ENCODE measurements around the gene ROM1.
"Not testable (repeated sequence)": the region's sequence is repeated elsewhere in the genome, so short reads cannot be mapped to it uniquely, and the experiment has no call there.

ROM1 gene

DNA sequence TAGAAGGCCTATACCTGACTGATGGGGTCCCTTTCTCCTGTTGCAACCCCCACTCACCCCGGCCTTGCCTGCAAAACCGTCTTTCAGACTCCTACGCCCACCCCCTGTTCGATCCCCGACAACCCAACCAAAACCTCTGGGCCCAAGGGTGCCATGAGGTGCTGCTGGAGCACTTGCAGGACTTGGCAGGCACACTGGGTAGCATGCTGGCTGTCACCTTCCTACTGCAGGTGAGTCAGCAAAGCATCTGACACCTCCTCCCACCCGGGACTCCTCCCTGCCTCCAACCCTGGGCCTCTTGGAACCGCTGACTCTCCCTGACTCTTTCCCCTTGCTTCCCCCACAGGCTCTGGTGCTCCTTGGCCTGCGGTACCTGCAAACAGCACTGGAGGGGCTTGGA lies 1.2 kb downstream of the ROM1 start:
- FAIRE-seq (no peak), DNase-seq (ENCODE audit: insufficient read length) (no peak)
- no peak for TF ChIP-seq TAF1 (IDR thresholded peaks at IDR 0.05; ENCODE audit: borderline replicate concordance, low read depth, low read length)
- TF ChIP-seq POLR2AphosphoS5 (IDR thresholded peaks at IDR 0.05; ENCODE audit: low read depth, low read length) = no peak
- TF ChIP-seq POLR2A (IDR thresholded peaks at IDR 0.05; ENCODE audit: low read depth, low read length) = no peak

DNA sequence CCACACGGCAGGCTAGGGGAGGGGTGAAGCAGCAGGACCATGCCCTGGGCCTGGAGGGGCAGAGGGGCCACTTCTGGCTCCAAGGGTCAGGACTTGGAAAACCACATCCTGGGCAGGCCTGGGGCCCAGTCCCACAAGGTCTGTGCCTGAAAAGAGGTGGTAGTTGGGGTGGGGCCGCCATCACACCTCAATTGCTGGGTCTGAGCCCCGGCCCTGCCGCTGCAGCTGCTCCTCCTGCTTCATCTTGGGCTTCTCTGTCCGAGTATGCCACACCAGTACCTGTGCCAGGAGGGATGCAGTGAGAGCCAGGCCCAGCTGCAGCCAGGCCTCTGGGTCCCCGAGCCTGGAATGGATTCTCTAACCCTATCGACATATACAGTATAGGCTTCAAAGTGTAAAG lies 2.5 kb downstream of the ROM1 start:
- DNase-seq (ENCODE audit: insufficient read length) (no peak), FAIRE-seq (no peak)
- TF ChIP-seq TAF1 (IDR thresholded peaks at IDR 0.05; ENCODE audit: borderline replicate concordance, low read depth, low read length) (no peak), POLR2AphosphoS5 (IDR thresholded peaks at IDR 0.05; ENCODE audit: low read depth, low read length) (no peak), POLR2A (IDR thresholded peaks at IDR 0.05; ENCODE audit: low read depth, low read length) (no peak)

DNA sequence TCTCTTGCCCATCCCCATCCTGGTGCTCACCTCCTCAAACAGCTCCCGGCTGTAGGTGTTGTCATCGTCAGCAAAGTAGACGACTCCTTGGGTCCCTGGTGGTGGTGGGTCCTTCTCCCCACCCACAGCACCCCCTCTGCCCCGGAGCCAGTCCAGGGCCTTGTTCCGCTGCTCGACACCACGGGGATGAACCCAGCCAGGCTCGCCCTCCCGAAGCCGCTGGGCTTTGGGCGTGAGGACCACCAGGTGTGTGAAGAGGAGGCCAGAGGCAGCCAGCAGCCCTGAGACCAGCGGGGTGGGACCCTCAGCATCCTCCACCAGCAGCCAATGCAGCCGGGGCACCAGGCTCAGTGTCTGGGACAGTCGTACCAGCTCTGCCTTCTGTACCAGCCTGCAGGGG lies 3.9 kb downstream of the ROM1 start:
- FAIRE-seq; DNase-seq (ENCODE audit: insufficient read length): not testable (repeated sequence)

DNA sequence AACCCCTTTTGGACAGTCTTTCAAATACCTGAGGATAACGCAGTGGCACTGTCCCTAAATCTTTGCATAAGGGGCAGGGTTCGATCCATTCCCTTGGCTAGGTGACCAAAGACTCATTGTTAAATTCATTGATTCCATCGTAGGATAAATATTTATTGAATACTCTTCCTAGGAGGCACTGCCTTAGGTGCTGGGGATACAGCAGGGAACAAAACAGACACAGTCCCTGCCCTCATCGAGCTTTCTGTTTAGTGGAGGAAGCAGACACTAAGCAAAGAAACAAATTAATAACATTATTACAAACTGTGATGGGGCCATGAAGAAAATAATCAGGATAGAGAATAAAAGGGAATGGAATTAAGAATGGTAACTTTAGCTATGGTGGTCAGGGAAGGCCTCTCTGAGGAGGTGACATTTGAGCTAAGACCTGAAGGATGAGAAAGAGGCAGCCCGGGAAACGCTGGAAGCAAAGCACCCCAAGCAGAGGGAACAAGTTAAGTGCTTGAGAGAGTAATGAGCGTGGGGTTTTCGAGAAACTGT lies 8.0 kb downstream of the ROM1 start:
- no peak for DNase-seq (ENCODE audit: insufficient read length)
- peak; percentile 50 for FAIRE-seq

DNA sequence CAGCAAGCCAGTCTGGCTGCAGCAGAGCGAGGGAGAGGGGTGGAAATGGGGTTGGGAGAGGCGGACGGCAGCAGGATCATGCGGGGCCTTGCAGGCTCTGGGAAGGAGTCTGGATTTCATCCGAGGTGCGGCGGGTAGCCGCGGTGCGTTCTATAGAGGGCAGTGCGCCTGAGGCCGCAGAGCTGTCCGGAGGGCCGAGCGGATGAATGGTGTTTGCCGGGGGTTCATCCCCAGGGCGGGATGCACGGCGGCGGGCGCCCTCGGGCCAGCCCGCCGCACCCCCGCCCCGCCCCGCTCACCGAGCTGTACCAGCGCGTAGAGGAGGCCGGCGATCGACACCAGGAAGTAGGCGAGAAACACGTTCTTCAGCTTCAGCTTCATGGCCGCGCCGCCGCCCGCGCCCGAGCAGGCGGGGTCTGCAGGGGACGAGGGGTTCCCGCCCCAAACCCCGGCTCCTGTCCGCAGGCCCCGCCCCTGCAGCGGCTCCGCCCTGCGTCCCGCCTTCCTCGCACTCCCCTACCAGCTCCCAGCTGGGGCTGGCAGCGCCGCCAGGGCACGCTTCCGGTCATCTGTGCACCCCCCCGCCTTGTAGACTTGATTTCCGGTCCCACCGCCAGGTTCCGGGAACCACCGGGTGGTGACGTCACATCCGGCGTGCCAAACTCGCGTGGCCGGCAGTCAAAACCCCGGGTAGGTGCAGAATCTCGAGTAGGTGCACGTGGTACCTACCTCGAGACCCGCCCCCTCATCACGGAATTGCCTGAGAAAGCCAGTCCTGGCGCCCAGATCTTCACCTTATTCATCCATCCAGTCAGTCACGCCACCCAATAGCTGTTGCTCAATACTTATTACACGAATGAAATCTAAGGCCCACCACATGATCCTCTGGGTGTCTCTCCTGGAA lies 8.8 kb downstream of the ROM1 start, which contains the start of gene B3GAT3:
TSS of gene B3GAT3 (minus strand) at position 420 of the 904 bp plus-strand sequence. CDS start at position 381, 39 bp downstream.
- peak; percentile 99 for DNase-seq (ENCODE audit: insufficient read length)
- FAIRE-seq = peak; percentile 99
- TF ChIP-seq TAF1 (IDR thresholded peaks at IDR 0.05; ENCODE audit: borderline replicate concordance, low read depth, low read length) = no peak
- TF ChIP-seq POLR2AphosphoS5 (IDR thresholded peaks at IDR 0.05; ENCODE audit: low read depth, low read length) = peak; percentile 87
- peak; percentile 87 for TF ChIP-seq POLR2A (IDR thresholded peaks at IDR 0.05; ENCODE audit: low read depth, low read length)

More for the DNA sequence above, 8.0 kb downstream of the ROM1 start:
- TF ChIP-seq TAF1 (IDR thresholded peaks at IDR 0.05; ENCODE audit: borderline replicate concordance, low read depth, low read length) (no peak), POLR2AphosphoS5 (IDR thresholded peaks at IDR 0.05; ENCODE audit: low read depth, low read length) (no peak), POLR2A (IDR thresholded peaks at IDR 0.05; ENCODE audit: low read depth, low read length) (no peak)

DNA sequence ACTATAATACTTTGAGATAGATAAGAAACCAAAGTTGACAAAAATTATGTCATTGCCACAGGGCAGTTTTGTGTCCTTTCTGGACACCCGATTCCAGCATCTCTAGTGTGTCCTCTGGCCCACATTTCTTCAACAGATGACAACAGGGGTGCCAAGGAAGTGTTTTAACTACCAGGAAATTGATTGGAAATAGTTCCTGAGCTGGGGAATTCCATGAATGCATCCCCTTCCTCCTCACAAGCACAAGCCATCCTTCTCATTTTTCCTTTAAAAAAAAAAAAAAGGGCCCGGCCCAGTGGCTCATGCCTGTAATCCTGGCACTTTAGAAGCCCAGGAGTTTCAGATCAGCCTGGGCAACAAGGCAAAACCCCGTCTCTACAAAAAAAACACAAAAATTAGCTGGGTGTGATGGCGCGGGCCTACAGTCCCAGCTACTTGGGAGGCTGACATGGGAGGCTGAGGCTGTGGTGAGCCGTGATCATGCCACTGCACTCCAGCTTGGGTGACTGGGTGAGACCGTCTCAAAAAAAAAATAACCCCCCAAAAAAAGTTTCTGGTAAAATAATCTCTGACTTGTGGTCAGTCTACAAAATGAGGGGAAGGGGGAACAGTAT lies 9.5 kb downstream of the ROM1 start:
- FAIRE-seq = no peak
- no peak for DNase-seq (ENCODE audit: insufficient read length)
- TF ChIP-seq TAF1 (IDR thresholded peaks at IDR 0.05; ENCODE audit: borderline replicate concordance, low read depth, low read length) = no peak
- TF ChIP-seq POLR2A (IDR thresholded peaks at IDR 0.05; ENCODE audit: low read depth, low read length) = no peak
- no peak for TF ChIP-seq POLR2AphosphoS5 (IDR thresholded peaks at IDR 0.05; ENCODE audit: low read depth, low read length)

DNA sequence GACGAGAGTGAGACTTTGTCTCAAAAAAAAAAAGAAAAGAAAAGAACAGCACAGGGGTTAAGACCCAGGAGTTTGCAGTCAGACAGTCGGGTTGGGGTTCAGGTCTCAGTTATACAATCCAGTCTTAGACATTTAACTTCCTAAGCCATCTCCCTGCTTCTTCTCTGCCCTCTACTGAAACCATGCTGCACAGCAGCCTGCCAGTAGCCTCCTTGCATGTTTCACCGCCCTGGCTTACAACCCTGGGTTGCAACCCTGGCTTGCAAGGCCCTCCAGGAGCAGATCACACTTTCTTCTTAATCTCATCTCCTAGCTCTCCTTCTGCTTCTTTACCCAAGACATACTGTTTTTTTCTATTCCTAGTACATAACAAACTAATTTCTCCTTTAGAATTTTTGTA lies 14.7 kb downstream of the ROM1 start:
- DNase-seq (ENCODE audit: insufficient read length) (no peak), FAIRE-seq (no peak)
- TF ChIP-seq POLR2AphosphoS5 (IDR thresholded peaks at IDR 0.05; ENCODE audit: low read depth, low read length) (no peak), POLR2A (IDR thresholded peaks at IDR 0.05; ENCODE audit: low read depth, low read length) (no peak), TAF1 (IDR thresholded peaks at IDR 0.05; ENCODE audit: borderline replicate concordance, low read depth, low read length) (no peak)

DNA sequence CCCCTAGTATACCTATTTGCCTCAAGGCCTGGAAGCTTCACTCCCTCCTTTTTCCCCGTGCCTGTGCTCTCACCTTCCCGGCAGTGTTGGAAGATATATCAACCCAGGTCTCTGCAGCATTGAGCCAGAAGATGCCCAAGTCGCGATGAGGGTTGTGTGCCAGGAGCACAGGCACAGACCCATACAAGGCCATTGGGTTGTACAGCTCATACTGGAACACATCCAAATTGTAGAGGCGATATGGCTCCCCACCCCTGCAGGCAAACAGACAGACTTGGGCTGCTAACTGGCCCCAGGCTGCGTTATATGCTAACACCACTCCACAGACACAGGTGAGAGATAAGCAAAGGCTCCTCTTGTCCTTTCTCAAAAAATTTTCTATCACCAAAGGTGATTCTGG lies 19.4 kb downstream of the ROM1 start:
- FAIRE-seq (no peak), DNase-seq (ENCODE audit: insufficient read length) (no peak)
- TF ChIP-seq TAF1 (IDR thresholded peaks at IDR 0.05; ENCODE audit: borderline replicate concordance, low read depth, low read length) = no peak
- no peak for TF ChIP-seq POLR2A (IDR thresholded peaks at IDR 0.05; ENCODE audit: low read depth, low read length)
- TF ChIP-seq POLR2AphosphoS5 (IDR thresholded peaks at IDR 0.05; ENCODE audit: low read depth, low read length) = no peak

DNA sequence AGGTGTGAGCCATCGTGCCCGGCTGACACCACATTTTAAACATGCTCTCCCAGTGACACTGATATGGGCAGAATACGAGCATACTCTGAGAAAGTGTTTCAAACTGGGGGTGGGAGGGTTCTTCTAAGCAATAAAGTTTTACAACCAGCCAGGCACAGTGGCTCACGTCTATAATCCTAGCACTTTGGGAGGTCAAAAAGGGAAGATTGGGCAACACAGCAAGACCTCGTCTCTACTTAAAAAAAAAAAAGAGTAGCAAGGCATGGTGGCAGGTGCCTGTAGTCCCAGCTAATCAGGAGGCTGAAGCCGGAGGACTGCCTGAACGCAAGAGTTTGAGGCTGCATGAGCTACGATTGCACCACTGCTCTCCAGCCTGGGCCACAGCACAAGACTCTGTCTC lies 31.2 kb downstream of the ROM1 start:
- DNase-seq (ENCODE audit: insufficient read length) (no peak), FAIRE-seq (no peak)
- TF ChIP-seq POLR2A (IDR thresholded peaks at IDR 0.05; ENCODE audit: low read depth, low read length) (no peak), TAF1 (IDR thresholded peaks at IDR 0.05; ENCODE audit: borderline replicate concordance, low read depth, low read length) (no peak), POLR2AphosphoS5 (IDR thresholded peaks at IDR 0.05; ENCODE audit: low read depth, low read length) (no peak)

DNA sequence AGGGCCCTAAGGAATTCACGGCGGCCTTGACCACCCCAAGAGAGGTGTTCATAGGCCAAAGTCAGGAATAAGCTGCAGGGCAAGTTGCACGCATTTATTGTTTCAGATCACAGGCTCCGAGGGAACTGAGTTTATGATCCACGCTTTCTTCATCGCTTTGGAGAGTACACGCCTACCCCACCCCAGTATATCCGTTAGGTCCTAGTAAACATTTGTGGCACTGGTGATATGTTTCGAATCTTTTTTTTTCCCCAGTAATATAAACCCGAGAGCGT lies 32.6 kb downstream of the ROM1 start:
- TF ChIP-seq POLR2A (IDR thresholded peaks at IDR 0.05; ENCODE audit: low read depth, low read length) = no peak
- TF ChIP-seq POLR2AphosphoS5 (IDR thresholded peaks at IDR 0.05; ENCODE audit: low read depth, low read length) = no peak
- no peak for TF ChIP-seq TAF1 (IDR thresholded peaks at IDR 0.05; ENCODE audit: borderline replicate concordance, low read depth, low read length)
- FAIRE-seq (no peak), DNase-seq (ENCODE audit: insufficient read length) (no peak)

DNA sequence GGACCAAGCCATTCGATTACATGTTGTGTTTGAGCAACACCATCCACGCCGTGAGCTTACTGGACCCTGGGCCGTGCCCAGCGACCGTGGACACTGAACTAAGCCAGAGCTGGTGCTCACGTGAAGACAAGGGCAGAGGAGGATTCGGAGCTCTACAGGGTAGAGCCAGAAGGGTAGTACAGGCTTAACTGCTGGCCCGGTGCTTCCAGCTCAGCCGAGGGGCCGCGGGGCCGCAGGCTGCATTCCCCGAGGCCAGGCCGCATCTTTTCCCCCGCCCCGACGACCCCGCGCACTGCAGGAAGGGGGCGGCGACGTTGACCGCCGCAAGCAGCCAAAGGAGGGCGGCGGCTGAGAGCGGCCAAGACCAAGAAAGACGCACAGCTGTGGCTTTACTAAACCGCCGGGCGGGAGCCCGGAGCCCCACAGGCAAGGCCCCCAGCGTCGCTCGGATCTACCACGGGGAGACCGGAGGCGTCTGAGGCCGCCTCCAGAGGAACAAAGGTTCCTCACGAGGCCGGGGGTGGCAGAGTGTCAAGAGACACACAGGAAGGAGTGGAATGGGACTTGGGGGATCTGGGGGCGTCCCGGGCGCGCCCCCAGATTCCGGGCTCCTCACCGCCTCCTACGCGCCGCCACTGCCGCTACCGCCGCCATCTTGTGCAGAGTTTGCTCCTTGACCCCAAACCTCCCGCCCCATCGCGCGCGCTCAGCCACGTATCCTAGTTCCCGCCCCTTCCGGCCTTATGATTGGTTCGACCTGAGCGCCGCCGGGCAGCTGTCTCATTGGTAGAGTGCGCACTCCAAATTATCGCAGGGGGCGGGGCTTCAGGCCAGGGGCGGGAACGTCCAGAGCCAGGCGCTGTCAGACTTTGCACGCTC lies 33.1 kb downstream of the ROM1 start, which contains the start of gene GANAB:
TSS of gene GANAB (minus strand) at position 668 of the 879 bp plus-strand sequence. CDS start at position 654, 14 bp downstream.
- DNase-seq (ENCODE audit: insufficient read length) (peak; percentile 100), FAIRE-seq (peak; percentile 99)
- TF ChIP-seq POLR2A (IDR thresholded peaks at IDR 0.05; ENCODE audit: low read depth, low read length) (peak; percentile 92), TAF1 (IDR thresholded peaks at IDR 0.05; ENCODE audit: borderline replicate concordance, low read depth, low read length) (peak; percentile 94), POLR2AphosphoS5 (IDR thresholded peaks at IDR 0.05; ENCODE audit: low read depth, low read length) (peak; percentile 88)

Measured in GM12892 (cell line).